ENCODE results near the gene PTOV1.

- TF ChIP-seq POLR2A (IDR thresholded peaks at IDR 0.05; ENCODE audit: low read depth, low read length) = 0 out of 2 replicates have a peak, but pooled peaks have one; percentile 15
- TF ChIP-seq POLR2AphosphoS5 (IDR thresholded peaks at IDR 0.05; ENCODE audit: low read depth, low read length) = no peak; the same call in 1 of the 2 replicates
- no peak for TF ChIP-seq TAF1 (IDR thresholded peaks at IDR 0.05; ENCODE audit: borderline replicate concordance, low read depth, low read length)
Measured at GRCh38 chr19:49907745-49908446, 56.9 kb downstream of the PTOV1 start.

Measured in GM12892 (cell line).